Activated CD4-positive, alpha-beta memory T cell treated with anti-CD3 and anti-CD28 coated beads, Interleukin-2, amount 10 ng/mL, durations not matched to agents 7 days and 5 days (primary cell): ENCODE data around the gene DHRSX. TPM values are rescaled to one million over a fixed set of nuclear protein-coding genes. Genes with fewer than 3 reads are reported as not detected.

Experiments
- CTCF ChIA-PET: fragments of 350-600 bp; sonication (Branson Sonifier 250); formaldehyde crosslinking; loops from one replicate; lab custom pipeline; 2021; ENCODE audit warnings: antibody characterized with exemption, inconsistent platforms; lab: Charles Lee
- POLR2A ChIA-PET: fragments of 350-600 bp; sonication (Branson Sonifier 250); formaldehyde crosslinking; loops from one replicate; lab custom pipeline; 2021; ENCODE audit warnings: antibody characterized with exemption; lab: Charles Lee
- DNase-seq: peaks from one replicate; pipeline ENCODE4 v3.0.0-alpha.2; 2020
- H3K27ac Mint-ChIP-seq: one replicate; pipeline ENCODE4 v1.8.0; 2021; ENCODE audit warnings: mild to moderate bottlenecking, mixed read lengths
- H3K27me3 Mint-ChIP-seq: one replicate; pipeline ENCODE4 v1.8.0; 2021; ENCODE audit warnings: mixed read lengths
- H3K36me3 Mint-ChIP-seq: one replicate; pipeline ENCODE4 v1.8.0; 2021; ENCODE audit warnings: low read depth, mixed read lengths
- H3K4me1 Mint-ChIP-seq: one replicate; pipeline ENCODE4 v1.8.0; 2021; ENCODE audit warnings: mixed read lengths
- H3K4me3 Mint-ChIP-seq: one replicate; pipeline ENCODE4 v1.8.0; 2021; ENCODE audit warnings: mild to moderate bottlenecking, mixed read lengths
- H3K9me3 Mint-ChIP-seq: one replicate; pipeline ENCODE4 v1.8.0; 2021; ENCODE audit warnings: mixed read lengths
- total RNA-seq, 2 experiments: library from RNA; stranded (reverse); gene quantifications; one replicate each; pipeline ENCODE4 v1.2.3, GENCODE V29; 2021

Gene DHRSX
- total RNA-seq, 2 experiments from 2014 or later = 21.1 to 23.7 TPM

GRCh38 chrX:2176274-2176673 lies 324.5 kb downstream of the DHRSX start:
- DNase-seq = no peak
- H3K27me3 Mint-ChIP-seq = no peaks in the 10 kb centered on the region
- H3K36me3 Mint-ChIP-seq = peaks cover 5% of the 10 kb centered on the region
- no peak overlapping the region for H3K27ac Mint-ChIP-seq
- ChIA-PET POLR2A (no interaction called here), CTCF (no interaction called here)
- peaks cover 24% of the 10 kb centered on the region for H3K9me3 Mint-ChIP-seq
- no peak overlapping the region for H3K4me3 Mint-ChIP-seq
- H3K4me1 Mint-ChIP-seq = no peaks in the 10 kb centered on the region

GRCh38 chrX:2172359-2172758 lies 328.4 kb downstream of the DHRSX start:
- CTCF ChIA-PET = no interaction called here
- no peaks in the 10 kb centered on the region for H3K27me3 Mint-ChIP-seq
- peaks cover 5% of the 10 kb centered on the region for H3K36me3 Mint-ChIP-seq

More at GRCh38 chrX:2172359-2172758, 328.4 kb downstream of the DHRSX start:
- POLR2A ChIA-PET = no interaction called here
- H3K4me1 Mint-ChIP-seq = no peaks in the 10 kb centered on the region
- no peak for DNase-seq
- H3K9me3 Mint-ChIP-seq = peaks cover 36% of the 10 kb centered on the region
- H3K4me3 Mint-ChIP-seq = no peak overlapping the region
- no peak overlapping the region for H3K27ac Mint-ChIP-seq

Other genes with a start within 250 kb of the DHRSX start
- gene ZBED1, start within 50 bp of the DHRSX start, total RNA-seq = 10 to 100 TPM; 29.6 to 31.0 TPM
- gene CD99, start 190.3 kb upstream of the DHRSX start, total RNA-seq = 100 to 1,000 TPM; 389 to 410 TPM